ENCODE data around the gene PRKN. TPM values are rescaled to one million over a fixed set of nuclear protein-coding genes. Genes with fewer than 3 reads are reported as not detected.

Gene PRKN
- total RNA-seq, 1 experiment from 2014 or later = 0.95 TPM

GRCh38 chr6:161948462-161948861 lies 779.1 kb downstream of the PRKN start:
- no peak for DNase-seq (ENCODE audit: low read depth, low spot score)
- in situ Hi-C loops (cut with HindIII; ENCODE audit: low pct_unique_long_range_greater_than_20kb, low sequenced_read_pairs) = no loop called here

GRCh38 chr6:161947371-161947770 lies 780.2 kb downstream of the PRKN start:
- in situ Hi-C loops (cut with HindIII; ENCODE audit: low pct_unique_long_range_greater_than_20kb, low sequenced_read_pairs) = no loop called here

GRCh38 chr6:161946461-161946860 lies 781.1 kb downstream of the PRKN start:
- in situ Hi-C loops (cut with HindIII; ENCODE audit: low pct_unique_long_range_greater_than_20kb, low sequenced_read_pairs) = no loop called here
- DNase-seq (ENCODE audit: low read depth, low spot score) = no peak

More at GRCh38 chr6:161947371-161947770, 780.2 kb downstream of the PRKN start:
- DNase-seq (ENCODE audit: low read depth, low spot score) = no peak

GRCh38 chr6:161943561-161943960 lies 784.0 kb downstream of the PRKN start:
- in situ Hi-C loops (cut with HindIII; ENCODE audit: low pct_unique_long_range_greater_than_20kb, low sequenced_read_pairs) = no loop called here
- no peak for DNase-seq (ENCODE audit: low read depth, low spot score)

GRCh38 chr6:161941565-161941964 lies 786.0 kb downstream of the PRKN start:
- in situ Hi-C loops (cut with HindIII; ENCODE audit: low pct_unique_long_range_greater_than_20kb, low sequenced_read_pairs) = no loop called here
- no peak for DNase-seq (ENCODE audit: low read depth, low spot score)

GRCh38 chr6:161940519-161940918 lies 787.0 kb downstream of the PRKN start:
- no peak for DNase-seq (ENCODE audit: low read depth, low spot score)
- in situ Hi-C loops (cut with HindIII; ENCODE audit: low pct_unique_long_range_greater_than_20kb, low sequenced_read_pairs) = no loop called here

- no peak for DNase-seq (ENCODE audit: low read depth, low spot score)
- in situ Hi-C loops (cut with HindIII; ENCODE audit: low pct_unique_long_range_greater_than_20kb, low sequenced_read_pairs) = no loop called here
Observed at GRCh38 chr6:161926324-161926723, 801.2 kb downstream of the PRKN start.

- no peak for DNase-seq (ENCODE audit: low read depth, low spot score)
- in situ Hi-C loops (cut with HindIII; ENCODE audit: low pct_unique_long_range_greater_than_20kb, low sequenced_read_pairs) = no loop called here
Observed at GRCh38 chr6:161924516-161925116, 803.0 kb downstream of the PRKN start.

GRCh38 chr6:161922631-161923119 lies 804.9 kb downstream of the PRKN start:
- DNase-seq (ENCODE audit: low read depth, low spot score) = peak; percentile 50
- in situ Hi-C loops (cut with HindIII; ENCODE audit: low pct_unique_long_range_greater_than_20kb, low sequenced_read_pairs) = no loop called here

- in situ Hi-C loops (cut with HindIII; ENCODE audit: low pct_unique_long_range_greater_than_20kb, low sequenced_read_pairs) = no loop called here
- no peak for DNase-seq (ENCODE audit: low read depth, low spot score)
Observed at GRCh38 chr6:161921602-161922395, 805.8 kb downstream of the PRKN start.

- in situ Hi-C loops (cut with HindIII; ENCODE audit: low pct_unique_long_range_greater_than_20kb, low sequenced_read_pairs) = no loop called here
- DNase-seq (ENCODE audit: low read depth, low spot score) = no peak
Observed at GRCh38 chr6:161919691-161920090, 807.9 kb downstream of the PRKN start.

- no peak for DNase-seq (ENCODE audit: low read depth, low spot score)
- in situ Hi-C loops (cut with HindIII; ENCODE audit: low pct_unique_long_range_greater_than_20kb, low sequenced_read_pairs) = no loop called here
Observed at GRCh38 chr6:161918628-161919205, 808.8 kb downstream of the PRKN start.

GRCh38 chr6:161918109-161918531 lies 809.4 kb downstream of the PRKN start:
- in situ Hi-C loops (cut with HindIII; ENCODE audit: low pct_unique_long_range_greater_than_20kb, low sequenced_read_pairs) = no loop called here
- peak; percentile 20 for DNase-seq (ENCODE audit: low read depth, low spot score)

- DNase-seq (ENCODE audit: low read depth, low spot score) = peak; percentile 4
- in situ Hi-C loops (cut with HindIII; ENCODE audit: low pct_unique_long_range_greater_than_20kb, low sequenced_read_pairs) = no loop called here
Observed at GRCh38 chr6:161917645-161918044, 809.9 kb downstream of the PRKN start.

- in situ Hi-C loops (cut with HindIII; ENCODE audit: low pct_unique_long_range_greater_than_20kb, low sequenced_read_pairs) = no loop called here
- no peak for DNase-seq (ENCODE audit: low read depth, low spot score)
Observed at GRCh38 chr6:161915456-161915964, 812.1 kb downstream of the PRKN start.

GRCh38 chr6:161908872-161909271 lies 818.7 kb downstream of the PRKN start:
- in situ Hi-C loops (cut with HindIII; ENCODE audit: low pct_unique_long_range_greater_than_20kb, low sequenced_read_pairs) = no loop called here
- DNase-seq (ENCODE audit: low read depth, low spot score) = no peak

- DNase-seq (ENCODE audit: low read depth, low spot score) = no peak
- in situ Hi-C loops (cut with HindIII; ENCODE audit: low pct_unique_long_range_greater_than_20kb, low sequenced_read_pairs) = no loop called here
Observed at GRCh38 chr6:161906571-161906970, 821.0 kb downstream of the PRKN start.

GRCh38 chr6:161903584-161904212 lies 823.9 kb downstream of the PRKN start:
- in situ Hi-C loops (cut with HindIII; ENCODE audit: low pct_unique_long_range_greater_than_20kb, low sequenced_read_pairs) = no loop called here

More at GRCh38 chr6:161903584-161904212, 823.9 kb downstream of the PRKN start:
- DNase-seq (ENCODE audit: low read depth, low spot score) = no peak
